GM12874 (cell line): ENCODE data around the gene TBX3.

ENCODE experiments used
- TF ChIP-seq, protein P1 (sequence below): IDR thresholded peaks from 2 replicates; pipeline ENCODE4 v1.5.1; 2011; ENCODE audit warnings: low read depth, mild to moderate bottlenecking, control low read depth, low read length, moderate library complexity; ENCODE audit not compliant: insufficient read depth

Gene TBX3

DNA sequence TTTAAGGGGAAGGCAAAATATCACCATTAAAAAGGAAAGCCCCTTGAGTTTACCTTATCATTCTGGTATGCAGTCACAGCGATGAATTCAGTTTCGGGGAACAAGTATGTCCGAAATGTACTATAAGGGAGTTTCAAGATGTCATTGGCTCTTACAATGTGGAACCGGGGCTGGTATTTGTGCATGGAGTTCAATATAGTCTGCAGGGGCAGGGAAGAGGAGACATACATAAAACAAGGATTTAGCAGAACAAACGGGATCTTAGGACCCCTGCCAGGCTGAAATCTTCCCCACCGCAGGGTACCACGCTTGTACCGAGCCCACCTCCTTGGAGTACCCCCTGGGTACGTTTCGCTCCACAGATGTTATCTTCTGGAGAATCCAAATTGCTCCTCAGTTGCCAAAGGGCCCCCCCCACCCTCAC lies 4.5 kb downstream of the TBX3 start:
- TF ChIP-seq, protein P1, sequence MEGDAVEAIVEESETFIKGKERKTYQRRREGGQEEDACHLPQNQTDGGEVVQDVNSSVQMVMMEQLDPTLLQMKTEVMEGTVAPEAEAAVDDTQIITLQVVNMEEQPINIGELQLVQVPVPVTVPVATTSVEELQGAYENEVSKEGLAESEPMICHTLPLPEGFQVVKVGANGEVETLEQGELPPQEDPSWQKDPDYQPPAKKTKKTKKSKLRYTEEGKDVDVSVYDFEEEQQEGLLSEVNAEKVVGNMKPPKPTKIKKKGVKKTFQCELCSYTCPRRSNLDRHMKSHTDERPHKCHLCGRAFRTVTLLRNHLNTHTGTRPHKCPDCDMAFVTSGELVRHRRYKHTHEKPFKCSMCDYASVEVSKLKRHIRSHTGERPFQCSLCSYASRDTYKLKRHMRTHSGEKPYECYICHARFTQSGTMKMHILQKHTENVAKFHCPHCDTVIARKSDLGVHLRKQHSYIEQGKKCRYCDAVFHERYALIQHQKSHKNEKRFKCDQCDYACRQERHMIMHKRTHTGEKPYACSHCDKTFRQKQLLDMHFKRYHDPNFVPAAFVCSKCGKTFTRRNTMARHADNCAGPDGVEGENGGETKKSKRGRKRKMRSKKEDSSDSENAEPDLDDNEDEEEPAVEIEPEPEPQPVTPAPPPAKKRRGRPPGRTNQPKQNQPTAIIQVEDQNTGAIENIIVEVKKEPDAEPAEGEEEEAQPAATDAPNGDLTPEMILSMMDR: no peak

DNA sequence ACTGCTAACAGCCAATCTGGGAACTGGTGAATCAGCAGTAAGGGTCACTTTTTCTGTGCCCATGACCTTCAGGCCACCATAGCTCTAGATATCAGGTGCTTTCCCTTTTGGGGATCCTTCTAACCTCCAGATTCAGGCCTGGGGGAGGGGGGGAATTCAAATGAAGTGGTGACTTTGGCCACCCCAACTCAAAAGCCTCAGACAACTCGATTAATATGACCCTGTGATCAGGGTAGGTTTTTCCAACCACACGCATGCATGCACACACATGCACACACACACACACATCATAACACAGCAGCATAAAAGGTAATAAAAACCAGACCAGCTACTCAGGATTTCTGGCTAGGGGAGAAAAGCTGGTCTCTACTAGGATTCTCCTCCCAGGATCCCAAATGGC lies 5.3 kb downstream of the TBX3 start:
- TF ChIP-seq, protein P1: no peak

DNA sequence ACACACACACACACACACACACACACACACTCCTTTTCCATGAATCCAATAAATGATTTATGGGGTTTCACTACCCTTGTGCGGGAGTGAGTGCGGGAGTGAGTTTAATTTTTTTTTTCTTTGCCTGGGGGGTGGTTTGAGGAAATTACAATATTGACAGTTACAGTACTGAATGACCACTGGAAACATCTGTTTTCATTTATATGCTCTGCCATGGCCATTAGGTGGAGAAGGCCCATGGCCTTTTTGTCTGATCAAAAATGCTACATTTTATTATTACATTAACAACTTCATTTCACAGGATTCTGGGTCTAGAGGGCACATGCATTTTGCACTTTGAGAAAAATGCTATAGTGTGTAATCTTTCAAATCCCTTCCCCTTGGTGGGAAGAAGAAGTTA lies 5.9 kb downstream of the TBX3 start:
- TF ChIP-seq, protein P1: no peak

DNA sequence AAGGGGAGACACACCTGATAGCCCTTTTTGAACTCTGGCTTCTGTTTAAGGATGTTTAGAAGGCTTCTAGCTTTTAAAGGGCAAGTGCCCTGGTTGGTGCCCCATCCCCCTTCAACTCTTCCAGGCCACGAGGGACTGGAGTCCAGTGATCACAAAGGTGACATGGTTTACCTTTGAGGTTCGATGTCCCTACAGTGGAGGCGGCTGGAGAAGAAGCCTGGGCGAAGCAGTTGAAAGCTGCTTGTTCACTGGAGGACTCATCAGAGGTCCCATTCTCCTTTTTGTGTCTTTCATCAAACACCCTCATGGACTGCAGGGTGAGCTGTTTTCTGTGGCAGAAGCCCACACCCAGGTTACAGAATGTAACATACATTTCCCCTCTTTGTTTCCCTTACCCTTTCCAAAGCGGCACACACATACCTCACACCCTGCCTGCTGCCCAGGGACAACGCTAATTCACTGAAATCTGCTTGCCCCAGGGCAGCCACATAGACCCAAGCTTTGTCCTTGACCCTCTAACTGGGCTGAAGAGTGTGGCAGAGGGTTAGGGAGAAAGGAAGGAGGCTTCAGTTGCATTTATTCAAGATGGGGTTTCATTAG lies 7.7 kb downstream of the TBX3 start:
- TF ChIP-seq, protein P1: no peak

DNA sequence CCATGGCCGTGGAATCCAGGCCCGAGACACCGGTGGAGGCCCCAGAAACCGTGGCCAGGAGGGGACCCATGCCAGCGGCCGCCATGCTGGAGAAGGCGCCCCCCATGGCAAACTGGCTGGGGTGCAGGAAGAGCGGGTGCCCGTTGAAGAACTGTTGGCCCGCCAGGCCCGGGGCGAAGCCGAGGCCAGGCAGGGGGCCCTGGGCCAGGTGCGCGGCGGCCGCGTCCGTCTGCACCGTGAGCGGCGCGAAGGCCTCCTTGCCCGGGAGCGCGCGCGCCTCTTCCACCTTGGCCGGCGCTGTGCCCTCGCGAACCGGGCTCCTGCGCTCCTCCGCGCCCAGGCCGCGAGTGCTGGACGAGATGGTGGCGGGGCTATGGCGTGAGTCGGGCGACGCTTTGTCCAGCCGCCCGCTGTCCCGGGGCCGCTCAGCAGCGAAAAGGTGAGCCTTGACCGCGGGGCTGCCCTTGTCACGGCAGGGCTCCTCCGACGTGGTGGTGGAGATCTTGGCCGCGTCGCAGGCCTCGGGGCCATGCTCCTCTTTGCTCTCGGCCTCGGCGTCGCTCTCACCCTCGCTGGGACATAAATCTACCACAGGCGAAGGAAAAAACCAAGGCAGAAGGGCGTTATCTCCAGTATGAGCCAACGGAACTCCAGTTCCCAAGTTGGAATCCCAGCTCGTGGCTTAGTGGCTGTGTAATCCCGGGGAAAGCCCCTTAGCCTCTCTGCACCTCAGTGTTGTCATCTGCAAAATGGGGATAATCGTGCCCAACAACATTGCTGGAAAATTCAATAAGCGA lies 9.5 kb downstream of the TBX3 start:
- TF ChIP-seq, protein P1: no peak

DNA sequence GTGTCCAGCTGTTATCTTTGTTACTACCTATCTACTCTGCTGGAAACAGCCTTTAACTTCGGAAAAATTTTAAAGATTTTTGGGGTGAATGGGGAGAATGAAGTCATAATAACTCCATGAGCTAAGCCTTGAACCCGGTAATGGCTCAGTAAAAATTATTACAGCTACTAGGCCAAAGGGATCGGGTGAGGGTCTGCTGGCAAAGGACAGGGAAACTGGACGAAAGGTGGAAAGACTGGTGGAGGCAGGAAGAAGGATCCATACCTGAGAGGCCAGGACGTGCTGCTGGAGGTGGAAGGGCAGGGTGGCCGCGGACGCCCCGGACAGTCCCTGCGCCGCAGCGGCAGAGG lies 10.1 kb downstream of the TBX3 start:
- TF ChIP-seq, protein P1: no peak

DNA sequence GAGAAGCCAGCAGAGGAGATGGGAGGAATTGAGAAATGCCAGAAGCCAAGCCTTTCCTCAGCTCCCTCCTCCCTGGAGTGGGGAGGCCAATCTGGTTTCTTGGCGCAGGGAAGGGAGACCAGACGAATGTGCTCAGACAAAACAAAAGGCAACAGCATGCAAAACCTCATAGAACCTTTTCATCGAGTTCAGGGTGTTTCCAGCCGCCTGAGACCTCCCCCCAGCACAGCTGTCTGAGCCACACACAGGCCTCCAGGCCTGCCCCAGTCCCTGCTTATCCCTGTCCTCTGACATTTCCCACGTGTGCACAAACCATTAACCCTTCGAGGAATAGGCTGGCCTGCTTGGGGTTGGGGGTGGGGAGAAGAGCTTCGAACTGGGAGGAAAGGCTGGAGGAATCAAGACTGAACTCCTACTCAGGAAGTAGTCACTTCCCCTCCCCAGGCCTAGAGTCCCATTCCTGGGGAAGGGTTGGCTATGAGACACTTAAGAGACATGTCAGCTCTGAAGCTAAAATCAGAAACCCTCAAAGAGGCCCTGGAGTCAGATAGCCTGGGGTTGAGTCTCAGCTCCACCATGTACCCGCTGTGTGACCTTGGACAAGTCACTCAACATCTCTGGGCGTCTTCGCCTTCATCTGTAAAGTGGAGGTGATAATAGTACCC lies 10.7 kb downstream of the TBX3 start:
- TF ChIP-seq, protein P1: no peak
